H1 (cell line): ENCODE data around the gene ALDH1A2. TPM values are rescaled to one million over a fixed set of nuclear protein-coding genes. Genes with fewer than 3 reads are reported as not detected.

Experiments used
- EP300 ChIP-seq, 2 experiments: IDR thresholded peaks; 1 replicate in 1 of 2; 2 replicates in 1 of 2; pipeline ENCODE4 v1.6.1; 2011 to 2012; ENCODE audit warnings: low read depth in 2 of 2, low read length in 2 of 2, mild to moderate bottlenecking in 2 of 2, borderline replicate concordance in 1 of 2, inconsistent platforms in 1 of 2, moderate library complexity in 1 of 2
- EZH2 ChIP-seq: fragments of 200-600 bp; sonication (generic); IDR thresholded peaks from 2 replicates; pipeline ENCODE4 v1.7.1; 2012; ENCODE audit warnings: low read depth, mild to moderate bottlenecking, moderate library complexity, low read length, inconsistent platforms; ENCODE audit not compliant: severe bottlenecking
- polyA plus RNA-seq, 7 experiments: library from polyadenylated mRNA; depleted of rRNA in 3 of 7; stranded (reverse) in 5 of 7; unstranded in 2 of 7; fragments of >200 nt in 5 of 7; fragments of 200-250 nt in 2 of 7; gene quantifications; 1 replicate in 5 of 7; 2 replicates in 1 of 7; 4 replicates in 1 of 7; pipeline versions ENCODE4 v1.2.1 to v1.2.3, GENCODE V29; 2011 to 2013; ENCODE audit warnings: missing spikeins in 2 of 7, mixed read lengths in 2 of 7
- total RNA-seq: library from RNA; stranded (reverse); fragmentation: NEBNext Ultra II Directional; extraction: Animal tissue kit (Norgen Biotek cat#: 25700); gene quantifications from 2 replicates; pipeline ENCODE4 v1.2.1, GENCODE V29; 2021

ALDH1A2 gene
- total and polyA plus RNA-seq, 2 of the 8 experiments (the other 6 are each of a cell fraction or from before 2014, with no cell fraction given) = 0.06 to 0.24 TPM

DNA sequence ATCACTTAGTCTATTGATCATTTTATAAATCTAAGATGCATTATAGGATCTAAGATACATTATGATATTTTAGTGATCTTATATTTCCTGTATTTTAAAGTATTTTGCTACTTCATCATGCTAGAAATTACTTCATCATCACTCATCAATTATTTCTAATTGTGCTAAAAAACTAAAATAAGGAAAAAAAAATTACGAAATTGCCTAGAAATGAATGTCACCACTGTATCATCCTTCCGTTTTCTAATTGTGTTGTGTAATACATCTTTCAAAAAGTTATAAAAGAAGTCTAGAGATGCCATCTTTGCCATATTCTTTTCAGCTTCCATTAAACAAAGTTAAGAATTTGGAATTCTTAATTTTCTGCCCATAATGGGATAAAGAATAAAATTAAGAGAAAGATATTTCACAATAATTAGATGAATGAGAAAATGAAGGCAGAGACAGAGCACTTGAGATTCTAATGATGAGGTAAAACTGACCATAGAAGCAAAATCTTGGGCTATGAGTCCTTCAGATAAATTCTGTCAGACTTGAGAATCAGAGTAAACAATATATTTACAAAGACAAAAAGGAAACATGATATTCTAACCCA lies 48.8 kb downstream of the ALDH1A2 start (continued):
- no peak for TF ChIP-seq EZH2
- TF ChIP-seq EP300 (IDR thresholded peaks at IDR 0.05; ENCODE audit: borderline replicate concordance in 1 of 2, low read depth in 2 of 2, low read length in 2 of 2) = no peak
